Tongue (tissue), 2 donors: Measurements from ENCODE around the gene DHX38. TPM values are rescaled to one million over a fixed set of nuclear protein-coding genes. Genes with fewer than 3 reads are reported as not detected.

Source experiments
- DNase-seq: peaks from one replicate; pipeline ENCODE4 v3.0.0-alpha.2; 2015
- total RNA-seq: library from RNA; depleted of rRNA; stranded (reverse); fragments of >200 nt; gene quantifications from one replicate; pipeline ENCODE4 v1.2.3, GENCODE V29; 2014

DHX38 gene
- total RNA-seq, 1 donor from 2014 or later, result 54.2 TPM

DNA sequence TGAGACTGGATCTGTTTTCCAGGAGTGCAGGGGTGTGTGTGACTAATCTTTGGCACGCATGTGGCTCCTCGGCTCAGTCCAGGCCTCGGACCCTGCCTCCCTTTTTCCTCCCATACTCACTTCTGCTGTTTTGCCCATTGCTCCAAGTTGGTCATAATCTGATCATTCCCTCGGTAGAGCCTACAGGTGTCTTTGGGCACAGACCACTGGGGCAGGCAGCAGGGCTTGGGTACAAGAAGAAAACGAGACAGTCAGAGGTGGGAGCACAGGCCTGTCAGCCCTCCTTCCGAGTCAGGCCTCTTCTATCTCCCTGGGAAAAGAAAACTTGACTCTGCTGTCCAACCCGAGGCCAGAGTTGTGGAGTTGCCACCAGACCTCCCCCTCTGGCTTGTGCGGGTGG is 29.8 kb downstream of the DHX38 start:
- no peak for DNase-seq

- DNase-seq, result no peak
These were observed 30.5 kb downstream of the DHX38 start for GRCh38 chr16:72124148-72124547.

GRCh38 chr16:72124761-72125634 is 31.4 kb downstream of the DHX38 start:
- peak; percentile 83 for DNase-seq

GRCh38 chr16:72125635-72126428 is 32.2 kb downstream of the DHX38 start:
- DNase-seq, result no peak

DNA sequence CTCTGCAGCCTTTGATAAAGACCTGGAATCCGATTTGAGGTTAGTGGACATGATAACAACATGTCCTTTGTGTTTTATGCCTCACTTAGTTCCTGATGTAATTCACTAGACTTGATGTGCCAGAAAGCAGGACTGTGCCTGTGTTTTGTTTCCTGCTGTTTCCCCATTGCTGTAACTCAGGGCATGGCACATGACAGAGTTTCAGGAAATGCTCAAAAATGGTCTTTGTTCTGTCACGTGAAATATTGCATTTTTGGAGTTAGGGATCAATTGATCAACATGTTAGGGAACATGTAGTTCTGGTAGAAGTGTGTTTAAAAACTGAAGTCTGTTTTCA is 32.8 kb downstream of the DHX38 start:
- no peak for DNase-seq

DNA sequence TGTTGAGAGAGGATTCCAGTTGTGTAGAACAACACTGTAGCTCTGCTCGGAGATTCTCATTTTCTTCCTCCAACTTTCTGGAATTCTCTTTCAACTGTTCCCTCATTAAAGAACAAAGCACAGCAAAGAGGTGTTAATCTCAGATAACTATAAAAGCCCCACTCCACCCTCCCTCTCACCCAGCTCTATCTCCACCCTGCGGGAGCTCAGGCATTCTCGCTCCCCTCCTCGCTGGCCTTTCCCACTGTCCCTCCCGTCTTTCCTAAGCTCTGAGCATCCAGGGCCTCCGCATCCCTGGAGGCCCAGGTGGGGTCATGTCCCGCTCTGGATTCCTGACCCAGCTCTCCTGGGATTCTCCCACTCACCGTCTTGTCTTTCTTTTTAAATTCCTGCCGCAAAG is 35.1 kb downstream of the DHX38 start:
- DNase-seq, result no peak

GRCh38 chr16:72129976-72130656 is 36.5 kb downstream of the DHX38 start:
- DNase-seq, result no peak

GRCh38 chr16:72131036-72131435 is 37.4 kb downstream of the DHX38 start:
- no peak for DNase-seq

DNA sequence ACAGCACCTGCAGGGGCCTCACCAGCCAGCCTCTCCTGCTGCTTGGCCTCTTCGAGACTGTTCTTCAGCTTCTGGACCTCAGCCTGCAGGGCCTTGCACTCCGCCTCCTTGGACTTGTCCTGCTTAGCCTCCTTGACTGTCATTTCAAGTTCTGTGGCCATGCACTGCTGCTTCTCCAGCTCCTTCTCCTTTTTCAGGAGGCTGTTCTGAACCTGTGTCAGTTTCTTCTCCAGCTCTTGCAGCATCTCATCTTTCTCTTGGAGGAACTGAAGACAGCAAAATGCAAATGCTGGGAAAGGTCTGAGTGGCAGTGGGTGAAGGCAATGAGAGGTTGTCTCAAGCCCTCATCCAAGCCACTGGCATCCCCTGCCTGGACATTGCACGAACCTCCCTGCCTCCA is 39.1 kb downstream of the DHX38 start:
- DNase-seq, result no peak

GRCh38 chr16:72134507-72134906 is 40.9 kb downstream of the DHX38 start:
- DNase-seq, result no peak

- no peak for DNase-seq
These were observed 43.9 kb downstream of the DHX38 start for GRCh38 chr16:72137380-72138063.

DNA sequence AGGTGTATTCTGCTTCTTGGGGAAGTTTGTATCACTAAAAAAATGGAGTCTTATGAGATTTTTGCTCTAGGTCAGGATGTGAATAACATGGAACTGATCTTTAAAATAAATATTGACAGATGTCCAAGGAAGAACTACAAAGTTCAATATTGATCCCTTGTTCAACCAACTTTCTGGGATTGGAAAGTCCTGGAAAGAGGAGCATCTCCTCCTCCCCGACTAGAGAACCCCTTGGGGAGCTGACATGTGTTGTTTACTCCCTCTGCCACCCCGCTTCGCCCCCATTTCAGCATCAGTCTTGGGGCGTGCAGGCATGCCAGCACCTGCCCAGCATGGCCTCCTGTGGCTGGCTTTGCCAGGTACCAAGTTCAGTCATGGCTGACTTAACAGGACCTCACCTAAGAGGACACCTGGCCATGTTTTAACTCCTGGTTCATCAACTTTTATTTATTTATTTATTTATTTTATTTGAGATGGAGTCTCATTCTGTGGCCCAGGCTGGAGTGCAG is 44.5 kb downstream of the DHX38 start:
- no peak for DNase-seq

DNA sequence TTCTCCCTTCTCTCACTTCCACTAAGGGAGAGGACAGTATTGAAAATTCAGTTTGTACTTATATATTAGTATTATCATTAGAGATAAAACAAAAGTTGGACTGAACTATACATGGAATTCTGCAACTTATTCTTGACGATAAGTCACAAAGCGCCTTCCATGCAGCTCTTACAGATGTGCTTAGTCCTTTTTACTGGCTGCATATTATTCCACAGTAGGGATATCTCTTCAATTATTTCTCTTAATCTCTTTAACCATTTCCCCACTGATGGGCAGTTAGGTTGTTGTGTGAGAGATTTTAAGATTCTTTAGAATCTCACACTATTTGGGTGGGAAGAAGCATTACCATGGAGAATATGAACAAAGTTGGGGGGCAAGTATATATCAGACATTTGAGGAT is 46.3 kb downstream of the DHX38 start:
- DNase-seq, result no peak

GRCh38 chr16:72142476-72142875 is 48.8 kb downstream of the DHX38 start:
- DNase-seq, result no peak

GRCh38 chr16:72149676-72150464 is 56.2 kb downstream of the DHX38 start:
- DNase-seq, result no peak

DNA sequence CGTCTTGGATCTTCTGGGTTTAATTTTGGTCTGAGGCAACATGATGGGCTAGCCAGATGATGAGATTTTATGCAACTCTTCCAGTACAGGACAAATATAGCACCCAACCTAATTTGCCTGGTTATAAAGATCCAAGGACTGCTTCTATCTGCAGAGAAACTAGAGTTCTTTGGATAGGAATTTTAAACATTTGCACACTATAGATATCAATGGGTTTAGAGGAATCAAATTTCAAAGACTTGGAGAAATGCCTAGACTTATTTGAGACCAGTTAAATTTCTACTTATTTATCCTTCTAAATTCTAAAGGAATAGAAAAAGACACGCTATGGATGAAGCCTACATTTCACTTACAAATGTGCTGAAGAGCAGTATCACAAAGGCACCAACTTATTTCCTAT is 65.7 kb downstream of the DHX38 start:
- DNase-seq, result no peak

GRCh38 chr16:72159801-72160200 is 66.2 kb downstream of the DHX38 start:
- DNase-seq, result no peak

GRCh38 chr16:72162105-72162692 is 68.6 kb downstream of the DHX38 start:
- DNase-seq, result no peak
